HL-60 (cell line): ENCODE results near the gene CERS5.

ENCODE experiments used
- DNase-seq, 2 experiments: peaks; one replicate each; pipeline ENCODE4 v3.0.0-alpha.2; 2010 to 2020; ENCODE audit warnings: low read depth in 1 of 2, low spot score in 1 of 2
- H3K27ac ChIP-seq: fragments of 250-450 bp; sonication (Bioruptor Pico); replicated peaks from 2 replicates; pipeline ENCODE4 v1.5.1; 2020; ENCODE audit warnings: mild to moderate bottlenecking, moderate library complexity
- H3K27me3 ChIP-seq: fragments of 250-450 bp; sonication (Bioruptor Pico); 2 replicates; pipeline ENCODE4 v1.5.1; 2021; ENCODE audit warnings: mild to moderate bottlenecking, moderate library complexity; ENCODE audit not compliant: insufficient read depth, poor library complexity, severe bottlenecking
- H3K4me3 ChIP-seq: replicated peaks from 2 replicates; pipeline ENCODE4 v1.5.1; 2011; ENCODE audit warnings: mild to moderate bottlenecking, control low read depth, low read length; ENCODE audit not compliant: insufficient read depth
- CTCF ChIP-seq: IDR thresholded peaks from one replicate; pipeline ENCODE4 v1.5.1; 2011; ENCODE audit warnings: low read length, control low read depth, inconsistent platforms; ENCODE audit not compliant: insufficient read depth
- GABPA ChIP-seq: IDR thresholded peaks from 2 replicates; pipeline ENCODE4 v1.6.1; 2012; ENCODE audit warnings: low read depth
- POLR2AphosphoS5 ChIP-seq: IDR thresholded peaks from 2 replicates; pipeline ENCODE4 v1.6.1; 2012; ENCODE audit warnings: low read depth
- REST ChIP-seq: IDR thresholded peaks from 2 replicates; pipeline ENCODE4 v1.6.1; 2012; ENCODE audit warnings: low read depth; ENCODE audit not compliant: insufficient replicate concordance
- SPI1 ChIP-seq: IDR thresholded peaks from 2 replicates; pipeline ENCODE4 v1.6.1; 2012; ENCODE audit warnings: low read depth, mild to moderate bottlenecking, borderline replicate concordance

CERS5 gene

GRCh38 chr12:50187084-50187900 lies 20.1 kb upstream of the CERS5 start:
- TF ChIP-seq GABPA (no peak), CTCF (no peak), POLR2AphosphoS5 (no peak), REST (no peak), SPI1 (no peak)
- Histone ChIP-seq H3K27me3 (no peaks in the 10 kb centered on the region), H3K27ac (no peak overlapping the region), H3K4me3 (no peak overlapping the region)
- no peak for DNase-seq

GRCh38 chr12:50186681-50187080 lies 19.5 kb upstream of the CERS5 start:
- H3K27ac ChIP-seq: no peak overlapping the region
- no peak overlapping the region for H3K4me3 ChIP-seq
- no peaks in the 10 kb centered on the region for H3K27me3 ChIP-seq
- DNase-seq: no peak
- TF ChIP-seq POLR2AphosphoS5 (no peak), CTCF (no peak), REST (no peak), GABPA (no peak), SPI1 (no peak)

GRCh38 chr12:50185970-50186663 lies 18.9 kb upstream of the CERS5 start:
- Histone ChIP-seq H3K4me3 (no peak overlapping the region), H3K27ac (no peak overlapping the region), H3K27me3 (no peaks in the 10 kb centered on the region)
- no peak for TF ChIP-seq SPI1
- no peak for DNase-seq

GRCh38 chr12:50185301-50185895 lies 18.2 kb upstream of the CERS5 start:
- no peaks in the 10 kb centered on the region for H3K27me3 ChIP-seq
- no peak for TF ChIP-seq POLR2AphosphoS5
- no peak for TF ChIP-seq CTCF
- TF ChIP-seq GABPA: no peak
- no peak for TF ChIP-seq SPI1
- TF ChIP-seq REST: no peak
- DNase-seq: peak in 1 of 2 experiments; percentile 1
- H3K4me3 ChIP-seq: no peak overlapping the region
- H3K27ac ChIP-seq: no peak overlapping the region
